Activated CD4-positive, alpha-beta T cell treated with anti-CD3 and anti-CD28 coated beads for 1 hour (primary cell): Measurements from ENCODE around the gene MPPE1.
"Not testable (repeated sequence)": the region's sequence is repeated elsewhere in the genome, so short reads cannot be mapped to it uniquely, and the experiment has no call there.

Experiments used
- DNase-seq: peaks from one replicate; pipeline ENCODE4 v3.0.0-alpha.2; 2020

MPPE1 gene

DNA sequence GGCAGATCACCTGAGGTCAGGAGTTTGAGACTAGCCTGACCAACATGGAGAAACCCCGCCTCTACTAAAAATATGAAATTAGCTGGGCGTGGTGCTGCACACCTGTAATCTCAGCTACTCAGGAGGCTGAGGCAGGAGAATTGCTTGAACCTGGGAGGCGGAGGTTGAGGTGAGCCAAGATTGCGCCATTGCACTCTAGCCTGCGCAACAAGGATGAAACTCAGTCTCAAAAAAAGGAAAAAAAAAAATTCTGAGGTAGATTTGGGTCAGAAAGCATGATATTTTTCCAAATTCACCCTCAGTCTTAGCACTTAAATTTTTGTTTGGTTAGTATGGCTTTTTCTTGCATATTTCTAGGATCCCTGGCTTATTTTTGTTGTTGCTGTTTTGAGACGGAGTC, 53.6 kb downstream of the MPPE1 start:
- not testable (repeated sequence) for DNase-seq

DNA sequence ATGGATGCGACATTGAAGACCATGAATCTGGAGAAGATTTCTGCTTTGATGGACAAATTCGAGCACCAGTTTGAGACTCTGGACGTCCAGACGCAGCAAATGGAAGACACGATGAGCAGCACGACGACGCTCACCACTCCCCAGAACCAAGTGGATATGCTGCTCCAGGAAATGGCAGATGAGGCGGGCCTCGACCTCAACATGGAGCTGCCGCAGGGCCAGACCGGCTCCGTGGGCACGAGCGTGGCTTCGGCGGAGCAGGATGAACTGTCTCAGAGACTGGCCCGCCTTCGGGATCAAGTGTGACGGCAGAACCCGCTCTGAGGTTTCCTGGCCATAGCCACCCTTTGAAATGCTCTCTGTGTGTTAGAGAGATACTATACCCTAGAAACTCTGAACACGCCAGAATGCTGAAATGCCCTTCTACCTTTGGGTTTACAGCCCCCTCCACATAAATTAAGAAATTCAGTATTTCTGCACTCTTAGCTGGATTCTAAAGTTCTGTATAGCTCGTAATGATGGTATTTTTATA, 56.2 kb downstream of the MPPE1 start:
- peak; percentile 23 for DNase-seq

DNA sequence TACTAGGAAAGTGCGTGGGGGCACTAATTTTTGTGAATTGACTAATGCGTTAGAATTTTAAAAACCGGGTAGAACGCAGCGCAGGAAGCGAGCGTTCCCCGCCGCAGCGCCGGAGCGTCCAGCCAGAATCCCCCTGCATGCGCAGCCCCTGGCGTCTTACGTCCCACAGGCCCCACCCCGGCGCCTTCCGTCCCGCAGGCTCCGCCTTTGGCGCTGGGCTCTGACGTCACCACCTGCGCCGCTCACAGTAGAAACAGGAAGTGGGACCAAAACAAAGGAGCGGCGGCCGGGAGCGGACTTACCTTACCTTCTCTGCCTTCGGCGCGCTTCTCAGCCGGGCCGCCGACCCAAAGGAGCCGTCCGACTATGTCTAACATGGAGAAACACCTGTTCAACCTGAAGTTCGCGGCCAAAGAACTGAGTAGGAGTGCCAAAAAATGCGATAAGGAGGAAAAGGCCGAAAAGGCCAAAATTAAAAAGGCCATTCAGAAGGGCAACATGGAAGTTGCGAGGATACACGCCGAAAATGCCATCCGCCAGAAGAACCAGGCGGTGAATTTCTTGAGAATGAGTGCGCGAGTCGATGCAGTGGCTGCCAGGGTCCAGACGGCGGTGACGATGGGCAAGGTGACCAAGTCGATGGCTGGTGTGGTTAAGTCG, 56.8 kb downstream of the MPPE1 start, which contains the start of gene CHMP1B:
Gene CHMP1B, plus strand, starts transcription at position 268 of the 660 bp plus-strand sequence. Its CDS starts 99 bp downstream, at position 367.
- peak; percentile 94 for DNase-seq

DNA sequence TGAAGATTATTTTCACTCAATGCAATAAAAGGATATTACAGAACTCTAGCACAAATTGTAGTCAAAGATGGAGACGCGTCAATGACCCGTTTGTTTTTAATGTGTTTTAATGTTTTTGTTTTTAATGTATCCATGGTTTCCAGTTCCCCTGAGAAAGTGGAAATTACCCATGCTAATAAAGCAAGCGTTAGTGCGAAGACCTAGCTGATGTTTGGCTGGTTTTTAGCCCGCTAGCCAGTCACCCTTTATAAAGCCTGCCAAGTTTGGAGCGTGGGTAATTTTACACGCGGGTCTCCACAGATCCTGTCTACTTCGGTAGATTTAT, 57.3 kb downstream of the MPPE1 start:
- DNase-seq: no peak

DNA sequence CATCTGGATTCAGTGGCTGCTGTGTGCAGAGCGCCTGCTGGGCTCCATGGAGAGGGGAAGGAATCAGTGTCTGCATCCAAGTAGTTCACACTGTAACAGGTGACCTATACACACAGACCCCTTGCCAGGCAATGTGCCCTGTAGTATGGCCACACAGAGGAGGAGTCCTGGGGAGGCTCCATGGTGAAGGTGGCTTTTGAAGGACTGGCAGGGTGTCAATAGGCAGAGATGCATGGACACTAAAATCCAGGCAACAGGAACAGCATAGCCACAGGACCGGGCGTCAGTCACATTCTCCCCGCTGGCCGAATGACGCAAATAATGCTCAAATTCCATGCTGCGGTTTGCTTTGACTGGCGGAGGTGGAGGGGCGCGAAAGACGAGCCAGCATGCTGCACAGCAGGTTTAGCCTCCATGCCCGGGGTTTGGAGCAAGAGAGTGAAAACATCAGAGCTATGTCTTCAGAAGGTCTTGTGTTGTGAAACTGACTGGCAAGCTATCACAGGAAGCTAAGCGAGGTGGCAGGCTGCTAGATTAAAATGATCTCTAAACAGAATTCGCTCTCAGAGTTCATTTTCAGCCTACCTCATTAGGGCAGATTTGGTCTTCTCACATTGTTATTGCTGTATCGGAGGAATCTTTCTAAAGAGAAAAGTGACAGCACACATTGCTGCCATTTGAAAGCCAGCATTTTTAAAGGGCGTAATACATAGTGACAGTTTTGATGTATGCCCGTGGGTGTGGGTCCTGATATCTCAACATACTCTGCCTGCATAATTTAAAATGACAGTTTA, 58.1 kb downstream of the MPPE1 start:
- DNase-seq: peak; percentile 41

DNA sequence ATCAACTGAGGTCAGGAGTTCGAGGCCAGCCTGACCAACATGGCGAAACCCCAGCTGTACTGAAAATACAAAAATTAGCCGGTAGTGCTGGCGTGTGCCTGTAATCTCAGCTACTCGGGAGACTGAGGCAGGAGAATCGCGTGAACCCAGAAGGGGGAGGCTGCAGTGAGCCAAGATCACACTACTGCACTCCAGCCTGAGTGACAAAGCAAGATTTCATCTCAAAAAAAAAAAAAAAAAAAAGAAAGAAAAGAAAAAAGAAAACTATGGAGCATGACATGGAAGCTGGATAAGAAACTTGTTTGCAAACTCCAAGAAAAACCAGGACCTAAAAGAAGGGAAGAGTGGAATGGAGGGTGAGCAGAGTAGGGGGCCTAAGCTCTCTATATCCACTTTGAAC, 58.8 kb downstream of the MPPE1 start:
- DNase-seq: no peak

DNA sequence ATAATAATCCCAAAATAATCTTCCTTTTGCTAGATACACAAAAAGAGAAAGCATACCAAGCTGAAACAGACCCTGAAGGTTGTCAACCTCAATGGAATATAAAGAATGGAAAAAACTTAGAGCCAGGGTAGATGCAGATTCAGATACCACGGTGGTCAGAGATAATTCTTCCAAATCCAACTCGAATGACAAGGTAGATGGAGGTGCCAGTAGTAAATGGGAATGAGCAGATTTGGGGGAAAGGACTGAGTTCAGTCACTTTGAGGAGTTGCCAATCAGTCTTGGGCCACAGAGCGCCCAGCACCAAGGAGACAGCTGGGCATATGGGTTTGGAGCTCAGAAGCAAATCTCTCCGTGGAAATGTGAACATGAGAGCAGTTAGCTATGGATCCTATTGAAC, 60.3 kb downstream of the MPPE1 start:
- no peak for DNase-seq

DNA sequence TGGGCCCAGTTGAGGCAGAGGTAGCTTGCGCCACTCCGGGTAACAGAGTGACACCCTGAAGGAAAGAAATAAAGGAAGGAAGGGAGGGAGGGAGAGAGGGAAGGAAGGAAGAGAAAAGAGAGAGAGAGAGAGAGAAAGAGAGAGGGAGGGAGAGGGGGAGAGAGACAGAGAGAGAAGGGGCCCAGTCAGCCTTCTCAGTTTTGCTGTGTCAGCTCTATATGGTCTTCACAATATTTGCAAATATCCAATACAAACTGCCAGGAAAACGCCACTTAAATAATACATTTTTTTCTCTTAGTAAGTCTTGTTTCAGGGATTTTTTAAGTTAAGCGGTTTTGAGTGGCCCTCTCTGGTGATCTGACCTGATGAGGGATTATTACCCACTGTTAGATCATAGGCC, 62.5 kb downstream of the MPPE1 start:
- DNase-seq: no peak

DNA sequence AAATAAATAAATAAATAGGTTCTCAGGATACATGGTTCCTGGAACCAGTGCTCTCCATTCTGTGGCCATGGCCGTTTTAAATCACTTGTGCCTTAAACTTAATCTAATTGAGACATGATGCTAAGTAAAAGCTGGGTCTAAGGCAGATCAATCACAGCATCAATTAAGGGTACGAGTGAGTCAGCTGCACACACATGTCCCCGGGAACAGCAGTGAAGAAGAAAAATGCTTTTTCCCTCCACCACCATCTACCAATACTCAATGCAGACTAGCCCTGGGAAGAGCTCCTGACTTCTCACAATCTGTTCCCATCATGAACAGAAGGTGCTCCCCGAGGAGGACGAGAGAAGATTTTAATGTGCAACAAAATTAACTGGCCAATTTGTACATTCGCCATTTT, 63.7 kb downstream of the MPPE1 start:
- DNase-seq: no peak

DNA sequence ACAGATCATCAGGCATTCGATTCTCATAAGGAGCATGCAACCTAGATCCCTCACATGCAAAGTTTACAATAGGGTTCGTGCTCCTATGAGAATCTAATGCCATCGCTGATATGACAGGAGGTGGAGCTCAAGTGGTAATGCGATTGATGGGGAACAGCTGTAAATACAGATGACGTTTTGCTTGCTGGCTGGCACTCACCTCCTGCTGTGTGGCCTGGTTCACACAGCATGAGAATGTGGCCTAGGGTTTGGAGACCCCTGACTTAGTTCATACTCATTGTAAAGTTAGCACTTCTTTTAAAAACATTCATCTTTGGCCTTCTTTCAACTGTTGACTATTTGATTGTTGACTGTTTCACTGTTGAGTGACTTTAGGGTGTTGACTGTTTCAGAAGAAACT, 65.6 kb downstream of the MPPE1 start:
- DNase-seq: no peak

DNA sequence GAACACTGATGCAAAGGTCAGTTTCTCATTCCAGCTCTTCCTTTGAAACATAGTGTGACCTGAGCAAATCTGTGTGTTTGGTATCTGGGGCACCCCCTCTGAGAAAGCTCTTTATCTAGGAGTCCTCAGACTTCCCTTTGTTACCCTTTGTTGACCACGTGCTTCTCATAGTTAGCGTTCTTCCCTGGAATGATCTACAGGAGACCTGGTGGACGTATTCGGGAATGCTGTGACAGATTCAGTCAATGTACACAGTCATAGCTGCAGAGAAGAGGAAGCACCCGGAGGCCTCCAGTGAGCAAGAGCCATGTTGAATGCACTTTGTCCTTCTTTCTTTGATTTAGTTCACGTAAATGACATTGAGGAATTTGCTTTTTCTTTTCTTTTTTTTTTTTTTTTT, 67.6 kb downstream of the MPPE1 start:
- DNase-seq: no peak

DNA sequence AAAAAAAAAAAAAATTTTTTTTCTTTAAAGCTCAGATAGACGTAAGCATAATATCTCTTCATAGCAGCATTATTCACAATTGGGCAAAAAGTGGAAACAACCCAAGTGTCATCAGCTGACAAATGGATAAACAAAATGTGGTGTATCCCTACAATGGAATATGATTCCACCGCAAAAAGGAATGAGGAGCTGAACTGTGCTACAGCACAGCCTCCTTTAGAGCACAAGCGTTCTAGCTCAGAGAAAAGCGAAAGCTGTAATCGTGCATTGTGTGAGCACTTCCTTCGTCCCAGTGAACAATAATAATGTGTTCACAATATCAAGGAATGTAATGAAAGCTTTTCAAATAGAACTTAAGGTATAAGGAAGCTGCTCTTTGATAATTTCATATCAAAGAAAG, 68.6 kb downstream of the MPPE1 start:
- DNase-seq: no peak

DNA sequence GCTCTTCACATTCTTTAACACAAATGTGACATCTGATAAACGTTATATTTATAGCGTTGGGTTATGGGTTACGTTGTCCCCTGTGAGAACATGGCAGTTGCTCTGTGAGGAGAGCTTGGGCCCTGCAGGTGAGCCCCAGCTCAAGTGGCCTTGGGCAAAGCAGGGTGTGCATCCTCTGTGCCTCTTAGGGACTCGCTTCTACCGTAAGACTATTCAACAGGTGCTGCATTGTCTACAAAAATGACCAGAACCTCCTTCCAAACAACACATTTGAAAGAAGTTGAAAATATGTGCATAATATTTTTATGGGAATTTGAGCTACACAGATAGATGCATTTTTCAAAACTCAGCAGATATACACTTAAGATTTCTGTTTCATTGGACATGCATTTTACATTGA, 73.3 kb downstream of the MPPE1 start:
- DNase-seq: no peak
